NCI-H2029 treated with DMSO at 0.1 percent for 48 hours (cell line): Measurements from ENCODE around the gene BEX3.
"Not testable (repeated sequence)": the region's sequence is repeated elsewhere in the genome, so short reads cannot be mapped to it uniquely, and the experiment has no call there.

ENCODE experiments used
- DNase-seq: peaks from one replicate; lab custom pipeline; 2025; lab: John Stamatoyannopoulos, UW

Gene BEX3

DNA sequence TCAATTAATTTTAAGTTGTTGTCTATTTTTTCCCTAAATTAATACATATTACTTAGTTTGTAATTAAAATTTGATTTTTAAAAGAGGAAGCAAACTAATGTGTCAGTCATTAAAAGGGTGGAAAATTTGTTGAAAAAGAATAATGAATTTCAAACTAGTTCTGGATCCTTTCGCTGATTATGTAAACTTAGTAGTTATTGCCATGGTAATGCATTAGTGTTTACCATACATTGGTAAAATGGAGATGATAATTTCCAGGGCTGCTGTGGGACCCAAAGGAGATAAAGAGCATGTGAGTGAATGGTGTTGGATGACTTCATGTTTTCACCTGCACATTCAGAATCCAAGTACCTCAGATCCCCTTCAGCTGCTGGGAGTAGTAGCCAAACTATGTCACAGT, 6.5 kb downstream of the BEX3 start:
- no peak for DNase-seq

DNA sequence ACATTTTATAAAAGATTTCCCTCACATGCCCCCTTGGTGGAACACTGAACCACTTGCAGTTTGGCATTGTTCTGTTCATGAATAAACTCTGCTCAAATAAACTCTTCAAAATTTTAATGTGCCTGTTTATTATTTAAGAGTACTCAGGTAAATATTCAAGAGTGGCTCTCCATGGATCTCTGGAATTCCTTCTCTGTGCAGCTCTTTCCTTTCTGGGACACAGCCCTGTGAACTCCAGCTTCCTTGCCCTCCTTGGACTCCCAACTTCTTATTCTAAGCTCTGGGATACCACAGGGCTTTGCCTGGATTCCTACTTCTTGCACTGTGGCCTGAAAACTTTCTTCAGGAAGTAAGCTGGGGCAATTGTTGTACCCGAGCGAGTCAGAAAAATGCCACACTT, 8.3 kb downstream of the BEX3 start:
- DNase-seq, result no peak

DNA sequence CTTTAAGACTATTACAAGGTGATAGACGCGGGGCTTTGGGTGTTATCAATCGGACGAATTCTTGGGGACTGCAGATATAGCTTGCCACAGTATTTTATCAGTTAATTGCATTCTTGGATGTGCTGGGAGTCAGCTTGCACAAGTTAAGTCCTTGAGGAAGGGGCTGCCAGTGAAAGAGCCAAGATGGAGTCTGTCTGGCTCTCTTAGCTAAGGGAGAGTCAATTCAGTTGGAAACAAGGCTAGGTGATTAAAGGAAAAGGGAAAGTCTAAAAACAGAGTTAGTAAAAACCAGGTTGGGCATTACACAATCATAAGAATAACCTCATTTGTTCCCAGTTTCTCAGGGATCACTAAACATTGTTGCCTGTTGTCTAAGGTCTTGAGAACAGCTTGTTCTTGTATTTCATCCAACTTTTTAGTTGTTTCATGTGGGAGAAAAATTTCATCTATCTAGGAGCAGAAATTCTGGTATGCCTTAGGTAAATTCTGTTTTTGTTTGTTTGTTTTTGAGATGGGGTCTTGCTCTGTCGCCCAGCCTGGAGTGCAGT, 9.0 kb downstream of the BEX3 start:
- DNase-seq, result not testable (repeated sequence)

DNA sequence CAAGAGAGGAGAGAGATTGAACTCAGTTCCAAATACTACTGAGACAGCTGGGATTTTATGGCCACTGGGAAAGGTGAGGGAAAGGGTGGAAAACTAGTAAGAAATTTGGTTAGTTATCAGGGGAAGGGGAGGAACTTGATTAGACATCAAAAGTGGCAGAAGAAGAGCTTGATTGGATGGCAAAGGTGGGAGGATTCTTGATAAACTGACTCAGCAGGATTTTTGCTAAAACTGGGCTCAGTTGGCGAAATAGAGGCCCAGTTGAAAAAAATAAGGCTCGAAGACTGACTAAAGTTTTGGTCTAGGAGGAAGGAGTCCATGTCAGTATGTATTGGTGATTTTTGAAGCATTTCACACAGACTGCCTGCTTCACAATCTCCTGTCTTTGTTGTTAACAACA, 10.0 kb downstream of the BEX3 start:
- no peak for DNase-seq

DNA sequence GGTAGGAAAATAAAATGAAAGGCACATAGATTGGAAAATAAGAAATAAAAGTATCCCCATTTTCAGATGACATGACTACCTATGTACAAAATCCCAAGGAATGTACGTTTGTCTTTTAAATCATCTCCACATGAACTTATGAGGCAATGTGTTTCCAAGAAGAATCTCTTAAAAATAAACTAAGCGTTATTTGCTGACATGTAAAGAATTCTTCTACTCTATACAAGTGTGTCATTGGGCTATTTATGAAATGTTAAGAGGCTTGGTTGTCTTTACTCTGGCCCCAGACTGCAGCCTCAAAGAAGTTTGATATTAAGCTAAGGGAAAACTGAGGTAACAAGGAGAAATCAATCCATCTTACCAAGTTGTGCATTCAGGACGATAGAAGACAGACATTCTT, 17.1 kb downstream of the BEX3 start:
- DNase-seq, result no peak

DNA sequence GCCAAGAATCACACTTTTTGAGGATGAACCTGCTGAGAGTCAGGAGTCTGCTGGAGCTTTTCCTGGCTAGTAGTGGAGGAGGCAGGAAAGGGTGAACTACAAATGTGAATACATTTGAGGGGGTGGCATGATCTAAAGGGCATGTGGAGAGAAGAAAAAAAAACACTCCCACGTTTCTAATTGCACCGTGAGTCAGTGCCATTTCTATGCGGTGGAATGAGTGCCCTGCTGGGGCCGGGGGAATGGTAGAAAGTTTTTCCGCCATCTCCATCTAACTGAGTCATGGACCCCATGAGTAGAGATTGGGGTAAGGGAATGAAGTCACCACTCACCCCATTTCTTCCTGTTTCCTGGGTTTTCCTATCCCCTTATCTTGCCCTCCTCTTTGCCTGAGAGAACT, 19.8 kb downstream of the BEX3 start:
- no peak for DNase-seq

DNA sequence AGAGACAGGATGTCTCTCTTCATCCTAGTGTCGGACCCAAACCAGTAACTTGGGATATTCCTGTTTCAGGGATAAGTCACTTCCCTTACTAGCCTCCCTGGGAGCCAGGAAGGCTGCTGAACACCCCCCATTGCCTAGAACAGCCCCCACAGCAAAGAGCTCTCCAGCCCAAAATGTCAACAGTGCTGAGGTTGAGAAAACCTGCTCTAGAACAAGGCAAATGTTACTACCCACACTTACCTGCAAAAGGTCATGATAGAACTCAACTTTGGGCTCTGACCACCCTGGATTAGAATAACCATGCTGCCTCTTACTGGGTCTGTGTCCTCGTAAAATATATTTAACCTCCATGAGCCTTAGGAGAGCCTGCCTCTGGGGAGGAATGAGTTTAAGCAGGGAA, 20.3 kb downstream of the BEX3 start:
- no peak for DNase-seq

DNA sequence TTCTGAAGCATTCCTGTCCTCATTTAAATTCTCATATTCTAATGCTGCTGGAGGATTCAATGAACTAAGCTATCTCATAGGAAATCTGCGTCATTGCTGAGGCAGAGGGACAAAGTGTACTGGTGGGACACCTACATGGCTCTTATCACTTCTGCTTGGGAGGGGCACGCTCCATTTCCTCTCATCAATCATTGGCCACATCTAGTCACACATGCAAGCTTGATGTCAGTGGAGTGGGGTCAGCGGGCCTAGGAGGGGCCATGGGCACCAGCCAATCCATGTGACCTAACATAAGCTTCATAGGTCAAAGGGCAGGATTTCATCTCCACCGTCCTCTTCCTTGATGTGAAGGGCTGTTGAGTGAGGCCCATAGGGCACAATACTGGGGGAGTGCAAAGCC, 21.4 kb downstream of the BEX3 start:
- DNase-seq, result no peak

DNA sequence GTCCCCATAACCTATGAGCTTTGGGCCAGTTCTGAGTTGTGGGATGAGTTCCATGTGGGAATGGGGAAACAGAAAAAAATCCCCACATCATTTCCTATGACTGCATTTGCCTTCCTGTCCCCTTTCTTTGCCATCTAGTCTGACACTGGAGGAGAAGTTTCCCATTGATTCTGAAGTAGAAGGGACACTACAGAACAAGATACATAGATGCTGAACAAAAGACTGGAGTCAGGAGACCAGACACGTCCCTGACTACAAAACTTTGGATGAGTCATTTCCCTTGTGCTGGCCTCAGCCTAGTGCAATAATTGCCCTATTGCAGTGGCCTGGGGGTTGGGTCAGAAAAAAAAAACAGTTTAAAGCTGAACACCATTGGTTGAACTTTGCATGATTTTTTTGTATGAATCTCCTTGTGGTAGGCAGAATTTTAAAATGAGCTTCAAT, 22.1 kb downstream of the BEX3 start:
- no peak for DNase-seq

DNA sequence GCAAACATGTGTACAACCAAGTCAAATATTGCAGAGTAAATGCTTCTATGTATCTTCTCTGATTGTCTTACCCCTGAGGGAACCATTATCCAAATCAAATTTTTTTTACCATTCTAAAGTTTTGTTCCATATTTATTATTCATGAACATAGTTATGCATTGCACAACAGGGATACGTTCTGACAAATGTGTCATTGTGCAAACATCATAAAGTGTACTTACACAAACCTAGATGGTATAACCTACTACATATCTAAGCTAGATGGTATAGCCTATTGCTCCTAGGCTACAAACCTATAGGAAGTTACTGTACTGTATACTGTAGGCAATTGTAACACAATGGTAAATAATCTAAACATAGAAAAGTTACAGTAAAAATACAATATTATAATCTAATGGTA, 23.4 kb downstream of the BEX3 start:
- no peak for DNase-seq

DNA sequence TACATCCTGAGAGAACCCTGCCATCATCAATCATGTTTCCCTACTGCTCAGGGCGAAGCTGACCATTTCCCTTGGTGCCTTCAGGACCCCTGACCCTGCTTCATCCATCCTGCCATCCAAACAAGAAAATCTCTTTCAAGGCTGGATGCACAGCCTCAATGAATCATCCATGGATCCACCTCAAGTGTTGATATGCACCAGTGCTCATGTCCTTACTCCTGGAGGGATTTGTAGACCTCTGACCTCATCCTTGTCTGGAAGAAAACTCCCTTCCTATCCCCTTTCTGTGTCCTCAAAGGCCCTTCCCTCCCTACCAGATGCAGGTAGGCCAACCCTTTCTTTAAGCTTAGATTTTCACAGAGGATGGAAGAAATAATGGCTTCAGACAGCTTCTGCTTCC, 24.6 kb downstream of the BEX3 start:
- DNase-seq, result no peak

DNA sequence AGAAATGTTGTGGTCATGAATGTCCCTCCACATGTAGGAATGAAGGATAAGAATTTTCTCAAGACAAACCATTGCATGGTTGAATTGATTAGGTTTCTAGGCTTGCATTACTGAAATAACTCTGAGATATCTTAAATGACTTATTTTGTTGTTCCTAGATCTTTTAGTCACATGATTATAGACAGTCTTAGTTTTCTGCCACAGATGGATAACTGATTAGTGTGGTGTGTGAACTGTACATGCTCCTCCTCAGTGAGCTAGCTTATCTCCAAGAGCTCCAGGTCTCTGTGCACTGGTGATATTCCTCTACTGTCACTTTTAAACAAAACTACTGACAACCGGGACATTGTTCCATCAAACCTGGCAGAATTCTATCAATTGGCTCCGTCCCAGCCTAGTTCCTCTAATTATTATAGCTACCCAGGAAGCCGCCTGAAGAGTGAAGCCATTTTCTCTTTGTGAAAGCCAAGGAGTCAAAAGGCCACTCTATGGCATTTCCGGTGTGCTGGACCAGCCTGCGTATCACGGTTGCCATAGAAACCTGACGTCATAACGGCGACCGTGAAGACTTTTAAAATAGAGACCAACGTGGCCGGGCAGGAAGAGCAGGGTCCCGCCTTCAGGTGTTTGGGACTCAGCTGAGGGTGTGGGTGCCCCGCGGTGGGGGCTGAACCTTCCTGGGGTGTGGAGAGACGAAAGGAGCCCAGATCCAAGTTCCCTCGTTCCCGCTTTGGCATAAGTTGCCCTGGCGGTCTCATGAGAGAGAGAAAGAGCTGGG, 28.1 kb downstream of the BEX3 start:
- DNase-seq, result no peak

DNA sequence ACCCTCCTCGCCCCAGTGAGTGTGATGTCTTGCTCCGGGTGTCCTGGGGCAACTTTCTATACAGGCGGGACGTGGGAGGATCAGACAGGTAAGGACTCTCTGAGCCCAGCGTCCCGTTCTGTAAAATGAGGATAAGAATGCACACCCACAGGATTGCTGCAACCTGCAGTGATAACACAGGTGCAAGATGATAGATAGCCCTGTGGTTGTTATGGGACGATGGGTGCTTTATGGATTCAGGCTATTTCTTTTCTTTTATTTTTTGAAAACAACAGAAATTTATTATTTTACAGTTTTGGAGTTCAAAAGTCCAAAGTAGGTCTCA, 28.6 kb downstream of the BEX3 start:
- DNase-seq, result no peak

DNA sequence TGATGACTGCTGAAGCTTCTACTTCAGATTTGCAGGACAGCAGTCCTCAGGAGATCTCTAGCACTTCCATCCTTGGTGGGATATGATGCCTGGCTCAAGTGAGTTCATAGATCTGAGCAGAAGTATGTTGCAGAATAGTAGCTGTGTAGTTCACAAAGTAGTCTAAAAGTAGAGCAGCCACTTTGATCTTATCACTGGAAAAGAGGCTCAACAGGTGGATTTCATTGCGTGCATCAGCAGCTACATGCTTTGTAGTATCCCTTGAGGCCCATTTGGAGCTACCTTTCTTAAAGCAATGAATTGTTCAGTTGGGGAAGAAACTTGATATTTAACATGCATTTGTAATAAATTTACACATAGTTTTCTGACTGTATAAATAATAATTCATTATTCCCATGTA, 29.9 kb downstream of the BEX3 start:
- no peak for DNase-seq

DNA sequence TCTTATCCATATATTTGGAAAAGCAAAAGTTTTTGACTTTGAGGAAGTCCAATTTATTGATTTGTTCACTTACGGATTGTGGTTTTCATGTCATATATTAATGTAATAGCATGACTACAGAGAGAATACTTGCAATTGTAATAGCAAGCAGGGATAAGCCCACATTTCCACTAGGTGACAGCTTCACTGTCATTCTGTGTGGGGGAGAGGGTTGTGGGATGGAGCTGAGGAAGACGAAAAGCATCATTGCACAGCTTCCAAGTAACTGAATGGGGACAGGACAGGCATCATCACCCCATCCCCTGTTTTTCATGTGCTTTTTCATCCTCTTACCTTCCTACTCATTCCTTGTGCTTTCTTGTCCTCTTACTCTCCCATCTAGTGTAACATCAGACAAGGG, 31.4 kb downstream of the BEX3 start:
- no peak for DNase-seq

DNA sequence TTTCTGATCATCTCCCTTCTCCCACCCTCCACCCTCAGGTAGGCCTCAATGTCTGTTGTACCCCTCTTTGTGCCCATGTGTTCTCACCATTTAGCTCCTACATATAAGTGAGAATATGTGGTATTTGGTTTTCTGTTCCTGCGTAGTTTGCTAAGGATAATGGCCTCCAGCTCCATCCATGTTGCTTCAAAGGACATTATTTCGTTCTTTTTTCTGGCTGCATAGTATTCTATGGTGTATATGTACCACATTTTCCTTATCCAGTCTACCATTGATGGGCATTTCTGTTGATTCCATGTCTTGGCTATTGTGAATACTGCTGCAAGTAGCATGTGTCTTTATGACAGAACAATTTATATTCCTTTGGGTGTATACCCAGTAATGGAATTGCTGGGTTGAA, 35.4 kb downstream of the BEX3 start:
- not testable (repeated sequence) for DNase-seq

DNA sequence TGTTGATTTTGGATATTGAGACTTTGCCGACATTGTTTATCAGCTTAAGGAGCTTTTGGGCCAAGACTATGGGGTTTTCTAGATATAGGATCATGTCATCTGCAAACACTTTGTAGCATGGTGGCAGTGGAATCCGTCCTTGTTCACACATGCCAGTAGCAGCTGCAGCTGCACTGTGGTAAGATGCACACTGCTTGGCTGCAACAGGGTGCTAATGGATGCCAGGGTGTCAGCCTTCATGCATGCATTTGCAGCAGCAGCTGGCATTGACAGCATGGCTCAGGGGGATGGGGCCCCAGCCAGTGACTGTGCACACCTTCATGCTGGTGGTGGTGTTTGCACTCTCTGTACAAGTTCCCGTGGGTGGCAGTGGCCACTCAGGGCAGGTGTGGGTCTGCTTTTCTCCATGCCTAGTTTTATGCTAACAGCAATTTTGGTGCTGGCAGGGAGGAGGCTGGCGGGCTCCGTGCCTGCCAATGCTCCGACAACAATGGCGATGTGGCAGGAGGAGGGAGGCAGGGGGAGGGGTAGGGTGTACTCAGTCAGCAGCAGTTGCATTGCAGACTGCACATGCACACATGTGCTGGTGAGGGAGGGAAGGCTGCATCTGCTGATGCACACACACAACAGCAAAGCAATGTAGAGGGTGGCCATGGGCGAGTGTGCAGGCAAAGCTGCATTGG, 37.5 kb downstream of the BEX3 start:
- no peak for DNase-seq

DNA sequence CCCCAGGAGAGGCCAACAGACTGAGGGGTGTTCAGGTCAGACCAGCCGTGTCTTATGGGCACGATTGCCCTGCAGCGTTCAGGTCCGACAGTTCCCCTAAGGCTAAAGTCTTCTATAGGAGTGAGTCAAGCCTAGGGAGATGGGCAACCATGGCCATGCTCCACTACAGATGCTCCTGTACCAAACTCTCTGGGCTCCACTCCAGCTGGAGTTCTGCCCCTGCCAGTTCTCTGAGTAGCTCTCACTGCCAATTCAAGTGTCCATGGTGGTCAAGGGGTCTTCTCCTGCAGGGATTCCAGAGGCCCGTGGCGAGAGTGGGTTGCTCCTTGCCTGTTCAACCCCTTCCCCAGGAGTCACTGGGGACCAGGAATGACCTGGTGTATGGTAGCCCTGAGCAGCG, 38.2 kb downstream of the BEX3 start:
- DNase-seq, result no peak

DNA sequence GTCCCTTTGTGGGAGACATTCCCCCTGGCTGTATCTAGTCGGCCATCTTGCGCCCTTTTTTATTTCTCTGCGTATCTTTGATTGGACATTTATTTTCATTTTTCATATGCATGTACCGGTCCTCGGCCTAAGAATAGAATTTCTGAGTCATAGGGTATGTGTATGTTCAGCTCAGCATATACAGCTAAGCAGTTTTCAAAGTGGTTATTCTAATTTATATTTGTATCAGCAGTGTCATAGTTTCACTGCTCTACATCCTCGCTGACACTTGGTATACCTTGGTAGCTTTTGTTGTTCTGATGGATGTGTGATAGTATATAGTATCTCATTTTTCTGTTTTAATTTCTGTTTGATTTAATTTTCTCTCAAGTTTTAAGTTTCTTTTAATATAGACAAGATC, 38.7 kb downstream of the BEX3 start:
- DNase-seq, result no peak

DNA sequence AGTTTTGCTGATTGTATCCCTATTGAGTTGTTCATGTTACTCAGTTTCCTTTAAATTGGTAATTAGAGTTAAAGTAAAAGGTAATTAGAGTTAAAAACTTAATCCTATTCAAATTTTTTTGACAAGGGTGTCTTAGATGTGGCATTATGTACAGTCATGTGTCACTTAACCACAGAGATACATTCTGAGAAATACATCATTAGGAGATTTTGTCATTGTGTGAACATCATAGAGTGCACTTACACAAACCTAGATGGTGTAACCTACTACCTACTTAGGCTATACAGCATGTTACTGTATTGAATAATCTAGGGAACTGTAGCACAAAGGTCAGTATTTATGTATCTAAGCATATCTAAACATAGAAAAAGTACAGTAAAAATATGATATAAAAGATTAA, 39.2 kb downstream of the BEX3 start:
- no peak for DNase-seq

DNA sequence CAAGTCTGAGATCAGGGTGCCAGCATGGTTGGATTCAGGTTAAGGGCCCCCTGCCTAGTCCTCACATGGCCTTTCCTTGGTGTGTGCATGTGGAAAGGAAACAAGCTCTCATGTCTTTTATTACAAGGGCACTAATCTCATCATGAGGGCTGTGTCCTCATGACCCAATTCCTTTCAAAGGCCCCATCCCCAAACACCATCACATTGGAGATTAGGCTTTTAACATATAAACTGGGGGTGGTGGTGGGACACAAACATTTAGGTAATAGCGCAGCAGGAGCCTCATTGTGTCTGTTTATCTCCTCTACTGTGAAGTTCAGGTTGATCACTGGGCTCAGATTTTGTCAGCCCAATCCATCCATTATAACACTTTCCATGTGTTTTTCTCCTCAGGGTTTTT, 41.0 kb downstream of the BEX3 start:
- no peak for DNase-seq

DNA sequence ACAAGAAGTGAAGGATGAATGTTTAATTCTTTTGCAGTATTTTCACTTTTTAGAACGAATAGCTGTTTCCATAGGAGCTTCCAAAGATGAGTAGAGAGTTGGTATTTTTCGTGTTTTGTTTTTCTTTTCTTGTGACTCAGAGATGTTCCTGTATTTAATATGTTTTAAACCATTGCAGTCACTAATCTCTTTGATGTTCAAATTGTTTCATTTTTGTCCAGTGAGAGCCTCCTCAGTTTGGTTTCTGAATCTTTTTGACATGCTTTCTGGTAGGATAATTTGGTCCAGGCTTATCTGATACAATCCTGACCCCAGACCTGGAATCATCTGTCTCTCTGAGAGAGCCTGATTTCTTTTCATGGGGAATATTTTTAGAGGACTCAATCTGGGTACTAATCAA, 41.6 kb downstream of the BEX3 start:
- no peak for DNase-seq

DNA sequence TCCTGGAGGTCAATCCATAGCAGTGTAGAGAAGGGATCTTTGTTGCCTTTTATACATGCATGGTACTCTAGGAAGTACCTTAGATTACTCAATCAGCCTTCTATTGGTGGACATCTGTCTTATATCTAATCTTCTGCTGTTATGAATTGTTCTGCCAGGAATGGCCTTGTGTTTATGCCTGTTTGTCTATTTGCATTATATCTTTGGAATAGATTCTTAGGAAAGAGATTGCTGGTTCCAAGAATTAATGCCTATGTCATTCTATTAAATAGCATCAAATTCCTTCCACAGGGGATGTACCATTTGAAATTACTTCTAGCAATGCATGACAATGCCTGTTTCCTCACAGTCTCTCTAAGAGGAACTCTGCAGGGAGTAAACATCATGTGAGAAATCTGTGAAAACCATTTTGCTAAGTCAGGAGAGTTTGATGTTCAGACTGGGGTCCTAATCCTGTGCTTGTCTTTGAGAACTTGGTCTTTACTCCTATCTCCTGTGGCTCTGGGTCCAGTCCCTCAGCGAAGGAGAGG, 42.5 kb downstream of the BEX3 start:
- no peak for DNase-seq
